ENCODE measurements around the gene YPEL2. TPM values are rescaled to one million over a fixed set of nuclear protein-coding genes. Genes with fewer than 3 reads are reported as not detected.

Gene YPEL2
- total RNA-seq, 1 experiment from 2014 or later = 2.2 TPM

DNA sequence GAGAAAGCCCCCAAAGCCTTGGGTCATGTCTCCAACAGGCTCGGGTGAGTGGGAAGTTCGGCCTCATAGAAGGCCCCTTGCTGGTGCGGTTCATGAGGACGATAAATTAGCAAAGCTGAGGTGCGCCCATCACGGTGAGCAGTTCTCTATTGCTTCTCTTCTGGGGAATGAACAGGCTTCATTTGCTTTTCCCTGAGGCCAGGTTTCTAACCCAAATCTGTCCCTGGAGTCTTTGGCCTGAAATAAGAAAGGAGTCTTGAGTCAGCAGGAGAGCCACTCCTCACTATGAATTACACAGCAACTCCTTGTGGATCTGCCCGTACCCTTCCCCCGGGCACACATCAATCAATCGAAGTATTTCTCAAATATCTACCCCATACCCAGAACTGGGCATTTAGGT lies 94.6 kb downstream of the YPEL2 start (continued):
- TF ChIP-seq, protein P1, sequence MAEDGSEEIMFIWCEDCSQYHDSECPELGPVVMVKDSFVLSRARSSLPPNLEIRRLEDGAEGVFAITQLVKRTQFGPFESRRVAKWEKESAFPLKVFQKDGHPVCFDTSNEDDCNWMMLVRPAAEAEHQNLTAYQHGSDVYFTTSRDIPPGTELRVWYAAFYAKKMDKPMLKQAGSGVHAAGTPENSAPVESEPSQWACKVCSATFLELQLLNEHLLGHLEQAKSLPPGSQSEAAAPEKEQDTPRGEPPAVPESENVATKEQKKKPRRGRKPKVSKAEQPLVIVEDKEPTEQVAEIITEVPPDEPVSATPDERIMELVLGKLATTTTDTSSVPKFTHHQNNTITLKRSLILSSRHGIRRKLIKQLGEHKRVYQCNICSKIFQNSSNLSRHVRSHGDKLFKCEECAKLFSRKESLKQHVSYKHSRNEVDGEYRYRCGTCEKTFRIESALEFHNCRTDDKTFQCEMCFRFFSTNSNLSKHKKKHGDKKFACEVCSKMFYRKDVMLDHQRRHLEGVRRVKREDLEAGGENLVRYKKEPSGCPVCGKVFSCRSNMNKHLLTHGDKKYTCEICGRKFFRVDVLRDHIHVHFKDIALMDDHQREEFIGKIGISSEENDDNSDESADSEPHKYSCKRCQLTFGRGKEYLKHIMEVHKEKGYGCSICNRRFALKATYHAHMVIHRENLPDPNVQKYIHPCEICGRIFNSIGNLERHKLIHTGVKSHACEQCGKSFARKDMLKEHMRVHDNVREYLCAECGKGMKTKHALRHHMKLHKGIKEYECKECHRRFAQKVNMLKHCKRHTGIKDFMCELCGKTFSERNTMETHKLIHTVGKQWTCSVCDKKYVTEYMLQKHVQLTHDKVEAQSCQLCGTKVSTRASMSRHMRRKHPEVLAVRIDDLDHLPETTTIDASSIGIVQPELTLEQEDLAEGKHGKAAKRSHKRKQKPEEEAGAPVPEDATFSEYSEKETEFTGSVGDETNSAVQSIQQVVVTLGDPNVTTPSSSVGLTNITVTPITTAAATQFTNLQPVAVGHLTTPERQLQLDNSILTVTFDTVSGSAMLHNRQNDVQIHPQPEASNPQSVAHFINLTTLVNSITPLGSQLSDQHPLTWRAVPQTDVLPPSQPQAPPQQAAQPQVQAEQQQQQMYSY (CRISPR knock-in tag; IDR thresholded peaks at IDR 0.05) = no peak

DNA sequence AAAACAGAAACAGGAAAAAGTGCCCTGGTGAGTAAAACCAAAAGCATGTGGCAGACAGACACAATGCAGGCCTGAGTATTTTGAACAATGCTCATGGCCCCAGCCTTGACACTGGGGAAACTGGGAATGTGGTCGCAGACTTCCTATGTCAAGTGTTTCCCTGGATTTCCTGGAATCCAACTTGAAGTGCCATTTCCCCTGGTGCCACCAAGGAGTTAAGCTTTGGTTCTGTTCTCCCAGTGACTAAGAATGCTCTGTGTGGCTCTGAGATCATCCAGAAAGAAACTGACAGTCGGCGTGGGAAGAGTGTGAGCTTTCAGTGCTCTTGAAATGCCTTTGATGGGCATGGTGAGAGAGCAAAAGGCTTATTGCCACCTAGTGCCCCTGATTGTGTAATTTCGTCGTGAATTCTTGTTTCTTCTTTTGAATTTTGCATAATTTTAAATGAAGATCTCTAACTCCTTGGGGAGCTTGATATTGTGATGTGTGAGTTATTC lies 96.0 kb downstream of the YPEL2 start:
- ATAC-seq (no peak), DNase-seq (ENCODE audit: low spot score) (no peak)
- ChIA-PET CTCF (interaction anchor here (0.7 to 3.1 kb wide), 4 partner anchors 11 to 98 kb away, joined by 3 to 16 read pairs (median 4); no protein-coding TSS in a partner anchor), POLR2A (no interaction called here)
- H3K4me1 Mint-ChIP-seq = peaks cover 15% of the 10 kb centered on the region
- no peaks in the 10 kb centered on the region; the same call in 1 of the 2 replicates for H3K27me3 Mint-ChIP-seq (ENCODE audit: low read depth)
- no peak overlapping the region for H3K4me3 Mint-ChIP-seq
- no peak overlapping the region for H3K27ac Mint-ChIP-seq
- TF ChIP-seq TCF7 (CRISPR knock-in tag; IDR thresholded peaks at IDR 0.05; ENCODE audit: low read depth) (no peak), ZBTB21 (CRISPR knock-in tag; IDR thresholded peaks at IDR 0.05; ENCODE audit: borderline replicate concordance) (no peak), PRRX2 (CRISPR knock-in tag; IDR thresholded peaks at IDR 0.05) (no peak), FOXP4 (CRISPR knock-in tag; IDR thresholded peaks at IDR 0.05) (no peak), TEAD1 (CRISPR knock-in tag; IDR thresholded peaks at IDR 0.05) (no peak), JUN (CRISPR knock-in tag; IDR thresholded peaks at IDR 0.05) (no peak), NR2C2 (CRISPR knock-in tag; IDR thresholded peaks at IDR 0.05) (no peak), NFE2L1 (CRISPR knock-in tag; IDR thresholded peaks at IDR 0.05) (no peak)
- TF ChIP-seq, protein P1 (CRISPR knock-in tag; IDR thresholded peaks at IDR 0.05) = no peak
- H3K36me3 Mint-ChIP-seq = no peaks in the 10 kb centered on the region
- H3K9me3 Mint-ChIP-seq = no peaks in the 10 kb centered on the region

DNA sequence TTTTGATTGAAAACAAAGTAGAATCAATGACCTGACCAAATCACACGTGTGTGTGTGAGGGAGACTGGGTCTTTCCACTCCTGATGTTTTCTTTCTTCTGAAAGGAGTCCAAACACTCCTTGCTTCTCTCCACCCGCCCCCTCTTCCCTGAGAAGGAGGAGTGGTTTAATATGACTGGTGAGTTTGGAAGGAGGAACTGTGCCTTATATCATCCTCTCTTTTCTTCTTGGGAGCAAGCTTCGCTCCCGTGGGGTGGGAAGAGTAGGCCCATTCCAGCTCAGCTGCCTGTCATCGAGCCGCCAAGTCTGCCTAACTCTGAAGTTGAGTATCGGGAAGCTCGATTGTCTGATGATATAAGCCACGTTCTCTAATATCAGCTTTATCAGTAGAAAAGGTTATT lies 96.5 kb downstream of the YPEL2 start:
- CTCF ChIA-PET = interaction anchor here (0.9 to 3.1 kb wide), 2 partner anchors 11 to 98 kb away, joined by 4 to 16 read pairs; no protein-coding TSS in a partner anchor

More for the DNA sequence above, 96.5 kb downstream of the YPEL2 start:
- TF ChIP-seq ARID4B (CRISPR knock-in tag; IDR thresholded peaks at IDR 0.05; ENCODE audit: borderline replicate concordance) (no peak), ZNF396 (CRISPR knock-in tag; IDR thresholded peaks at IDR 0.05; ENCODE audit: borderline replicate concordance) (no peak), ZNF138 (CRISPR knock-in tag; conservative IDR thresholded peaks at IDR 0.05) (no peak)
- POLR2A ChIA-PET = no interaction called here
- Mint-ChIP-seq H3K4me3 (no peak overlapping the region), H3K4me1 (peaks cover 15% of the 10 kb centered on the region), H3K27ac (no peak overlapping the region), H3K36me3 (no peaks in the 10 kb centered on the region), H3K27me3 (ENCODE audit: low read depth) (no peaks in the 10 kb centered on the region; the same call in 1 of the 2 replicates), H3K9me3 (no peaks in the 10 kb centered on the region)
- ATAC-seq (no peak), DNase-seq (ENCODE audit: low spot score) (no peak)

All from WTC11 (cell line).